Trophoblast cell (in vitro differentiated cells and primary cell): Measurements from ENCODE around the gene MEIKIN.

ENCODE experiments used
- DNase-seq, 2 donors: peaks; one replicate each; pipeline ENCODE4 v3.0.0-alpha.2; 2016
- H2AFZ ChIP-seq: 2 replicates; pipeline ENCODE4 v1.6.1; 2013; ENCODE audit warnings: low read length, moderate library complexity, mild to moderate bottlenecking; ENCODE audit not compliant: insufficient read depth, poor library complexity
- H2AK5ac ChIP-seq: 2 replicates; pipeline ENCODE4 v1.6.1; 2013; ENCODE audit warnings: mild to moderate bottlenecking, low read length
- H2BK120ac ChIP-seq: 2 replicates; pipeline ENCODE4 v1.6.1; 2013; ENCODE audit warnings: low read length, mild to moderate bottlenecking, moderate library complexity; ENCODE audit not compliant: insufficient read depth, poor library complexity
- H2BK12ac ChIP-seq: 2 replicates; pipeline ENCODE4 v1.6.1; 2013; ENCODE audit warnings: mild to moderate bottlenecking, low read length, moderate library complexity
- H2BK5ac ChIP-seq: 2 replicates; pipeline ENCODE4 v1.6.1; 2013; ENCODE audit warnings: low read length, low read depth, moderate library complexity, mild to moderate bottlenecking; ENCODE audit not compliant: poor library complexity
- H3K14ac ChIP-seq: 2 replicates; pipeline ENCODE4 v1.6.1; 2013; ENCODE audit warnings: mild to moderate bottlenecking, low read length
- H3K18ac ChIP-seq: 2 replicates; pipeline ENCODE4 v1.6.1; 2013; ENCODE audit warnings: mild to moderate bottlenecking, low read length
- H3K23ac ChIP-seq: 2 replicates; pipeline ENCODE4 v1.6.1; 2013; ENCODE audit warnings: low read length
- H3K27ac ChIP-seq: 2 replicates; pipeline ENCODE4 v1.5.1; 2013; ENCODE audit warnings: low read depth, mild to moderate bottlenecking, inconsistent platforms, low read length, moderate library complexity
- H3K27me3 ChIP-seq: 2 replicates; pipeline ENCODE4 v1.6.1; 2013; ENCODE audit warnings: inconsistent platforms, mild to moderate bottlenecking, low read length, moderate library complexity; ENCODE audit not compliant: insufficient read depth
- H3K36me3 ChIP-seq, 2 experiments: 1 replicate in 1 of 2; 2 replicates in 1 of 2; pipeline ENCODE4 v1.6.1; 2013; ENCODE audit warnings: low read length in 2 of 2, mild to moderate bottlenecking in 2 of 2, moderate library complexity in 1 of 2; ENCODE audit not compliant: insufficient read depth in 2 of 2, control insufficient read depth in 1 of 2
- H3K4ac ChIP-seq: 2 replicates; pipeline ENCODE4 v1.6.1; 2013; ENCODE audit warnings: low read depth, mild to moderate bottlenecking, low read length, moderate library complexity
- H3K4me1 ChIP-seq, 2 experiments: 1 replicate in 1 of 2; 2 replicates in 1 of 2; pipeline ENCODE4 v1.6.1; 2013; ENCODE audit warnings: low read length in 2 of 2, mild to moderate bottlenecking in 2 of 2, moderate library complexity in 1 of 2; ENCODE audit not compliant: insufficient read depth in 2 of 2, control insufficient read depth in 1 of 2
- H3K4me2 ChIP-seq: 2 replicates; pipeline ENCODE4 v1.6.1; 2013; ENCODE audit warnings: inconsistent platforms, mild to moderate bottlenecking, low read length, moderate library complexity
- H3K4me3 ChIP-seq: 2 replicates; pipeline ENCODE4 v1.5.1; 2013; ENCODE audit warnings: mild to moderate bottlenecking, low read depth, low read length, inconsistent platforms
- H3K79me1 ChIP-seq: one replicate; pipeline ENCODE4 v1.6.1; 2013; ENCODE audit warnings: low read length
- H3K79me2 ChIP-seq: 2 replicates; pipeline ENCODE4 v1.6.1; 2013; ENCODE audit warnings: low read length, mild to moderate bottlenecking; ENCODE audit not compliant: control insufficient read depth, insufficient read depth, poor library complexity
- H3K9ac ChIP-seq: 2 replicates; pipeline ENCODE4 v1.6.1; 2013; ENCODE audit warnings: mild to moderate bottlenecking, low read length
- H3K9me3 ChIP-seq: 2 replicates; pipeline ENCODE4 v1.6.1; 2013; ENCODE audit warnings: low read depth, mild to moderate bottlenecking, control low read depth, inconsistent platforms, low read length; ENCODE audit not compliant: insufficient read depth
- H4K12ac ChIP-seq: 2 replicates; pipeline ENCODE4 v1.6.1; 2013; ENCODE audit warnings: low read depth, mild to moderate bottlenecking, low read length, moderate library complexity
- H4K8ac ChIP-seq: 2 replicates; pipeline ENCODE4 v1.6.1; 2013; ENCODE audit warnings: low read depth, mild to moderate bottlenecking, low read length, moderate library complexity
- H4K91ac ChIP-seq: one replicate; pipeline ENCODE4 v1.6.1; 2013; ENCODE audit warnings: low read depth, mild to moderate bottlenecking, low read length, moderate library complexity
- WGBS: extraction: QIAGEN DNeasy Blood & Tissue Kit; methylation state at CpG from one replicate; pipeline ENCODE4 v1.1.7; 2013; ENCODE audit warnings: missing lambda C conversion rate; ENCODE audit not compliant: insufficient read length, insufficient coverage; ENCODE audit errors: extremely low coverage; 5-methylcytosine and 5-hydroxymethylcytosine counted together

MEIKIN gene

DNA sequence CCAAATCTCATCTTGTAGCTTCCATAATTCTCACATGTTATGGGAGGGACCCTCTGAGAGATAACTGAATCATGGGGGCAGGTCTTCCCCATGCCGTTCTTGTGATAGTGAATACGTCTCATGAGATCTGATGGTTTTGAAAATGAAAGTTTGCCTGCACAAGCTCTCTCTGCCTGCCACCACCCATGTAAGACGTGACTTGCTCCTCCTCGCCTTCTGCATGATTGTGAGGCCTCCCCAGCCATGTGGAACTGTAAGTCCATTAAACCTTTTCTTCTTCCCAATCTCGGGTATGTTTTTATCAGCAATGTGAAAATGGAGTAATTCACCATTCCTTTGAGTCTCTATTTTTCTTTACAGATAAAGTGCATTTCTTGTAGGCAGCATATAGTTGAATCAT, 81.8 kb downstream of the MEIKIN start:
- Histone ChIP-seq H2AFZ (no peak overlapping the region), H2BK5ac (no peak overlapping the region), H3K4ac (no peak overlapping the region), H3K4me3 (no peak overlapping the region), H2BK12ac (no peak overlapping the region), H3K79me1 (no peaks in the 10 kb centered on the region), H3K23ac (no peak overlapping the region), H3K4me2 (no peak overlapping the region), H4K12ac (no peak overlapping the region), H3K36me3 (no peaks in the 10 kb centered on the region), H3K14ac (no peak overlapping the region), H2AK5ac (no peak overlapping the region), H3K79me2 (no peaks in the 10 kb centered on the region), H3K9ac (no peak overlapping the region), H4K91ac (no peak overlapping the region), H3K27me3 (no peaks in the 10 kb centered on the region), H3K9me3 (peaks cover 9% of the 10 kb centered on the region), H2BK120ac (no peak overlapping the region), H3K4me1 (no peaks in the 10 kb centered on the region), H3K27ac (no peak overlapping the region), H4K8ac (no peak overlapping the region), H3K18ac (no peak overlapping the region)
- DNase-seq: no peak
- no CpG with 5 or more reads among the region's 5 CpGs for WGBS

DNA sequence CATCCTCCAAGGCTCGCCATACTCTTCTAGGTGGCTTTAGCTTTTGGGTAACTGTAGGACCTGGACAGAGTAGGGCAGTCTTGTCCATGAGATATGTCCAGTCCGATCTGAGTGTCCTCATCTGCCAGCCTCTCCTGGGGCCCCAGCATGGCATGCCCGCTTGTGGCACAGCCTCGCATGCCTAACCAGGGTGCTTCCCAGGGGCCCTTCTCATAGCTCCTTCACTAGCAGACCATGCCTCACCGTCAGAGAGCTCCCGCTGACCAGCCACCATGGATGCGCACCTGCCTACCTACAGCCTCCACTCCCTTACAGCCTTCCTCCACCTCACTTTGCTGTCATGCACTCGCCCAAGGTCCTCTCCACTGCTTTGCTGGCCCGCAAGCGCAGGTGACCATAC, 88.1 kb downstream of the MEIKIN start:
- H2AFZ ChIP-seq: no peak overlapping the region
- H3K36me3 ChIP-seq: no peaks in the 10 kb centered on the region
- H4K8ac ChIP-seq: no peak overlapping the region
- no peak overlapping the region for H4K12ac ChIP-seq
- H3K4me2 ChIP-seq: no peak overlapping the region
- no peaks in the 10 kb centered on the region for H3K79me1 ChIP-seq
- no peak overlapping the region for H2BK5ac ChIP-seq
- no peak overlapping the region for H3K9ac ChIP-seq
- H2BK120ac ChIP-seq: no peak overlapping the region
- no peaks in the 10 kb centered on the region for H3K27me3 ChIP-seq
- H3K79me2 ChIP-seq: no peaks in the 10 kb centered on the region
- H2BK12ac ChIP-seq: no peak overlapping the region
- H3K27ac ChIP-seq: no peak overlapping the region
- peak overlapping the region; percentile 32 for H3K4me3 ChIP-seq
- no peak overlapping the region for H4K91ac ChIP-seq
- no peak for DNase-seq
- no peak overlapping the region for H2AK5ac ChIP-seq
- H3K9me3 ChIP-seq: peaks cover 2% of the 10 kb centered on the region
- H3K23ac ChIP-seq: no peak overlapping the region
- H3K4ac ChIP-seq: no peak overlapping the region
- no peaks in the 10 kb centered on the region for H3K4me1 ChIP-seq
- WGBS: no CpG with 5 or more reads among the region's 10 CpGs
- no peak overlapping the region for H3K14ac ChIP-seq
- H3K18ac ChIP-seq: no peak overlapping the region

DNA sequence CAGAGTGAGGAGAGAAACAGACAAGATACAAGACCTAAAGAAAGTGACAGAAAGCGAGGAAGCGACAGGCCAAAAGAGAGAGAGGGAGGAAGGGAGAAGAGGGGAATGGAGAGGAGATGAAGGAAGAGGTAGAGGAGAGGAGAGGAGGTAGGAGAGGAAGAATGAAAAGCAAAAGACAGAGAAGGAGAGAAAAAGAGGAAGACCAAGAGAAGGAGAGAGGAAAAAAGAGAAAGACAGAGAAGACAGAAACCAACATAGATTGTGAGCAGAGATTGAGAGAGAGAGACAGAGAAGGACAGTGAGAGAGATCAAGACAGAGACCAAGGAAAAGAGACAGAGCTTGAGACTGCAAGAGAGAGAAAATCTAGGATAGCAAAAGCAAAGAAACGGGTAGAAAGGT, 90.0 kb downstream of the MEIKIN start:
- Histone ChIP-seq H3K4ac (no peak overlapping the region), H3K36me3 (no peaks in the 10 kb centered on the region), H3K79me2 (no peaks in the 10 kb centered on the region), H3K79me1 (no peaks in the 10 kb centered on the region), H2BK12ac (no peak overlapping the region), H2BK5ac (no peak overlapping the region), H2AFZ (no peak overlapping the region), H3K27ac (no peak overlapping the region), H3K27me3 (no peaks in the 10 kb centered on the region), H4K8ac (no peak overlapping the region), H3K4me1 (no peaks in the 10 kb centered on the region), H3K4me2 (no peak overlapping the region), H3K23ac (no peak overlapping the region), H3K9ac (no peak overlapping the region), H3K14ac (no peak overlapping the region), H3K18ac (no peak overlapping the region), H3K9me3 (peaks cover 2% of the 10 kb centered on the region), H3K4me3 (no peak overlapping the region), H4K91ac (no peak overlapping the region), H2BK120ac (no peak overlapping the region), H4K12ac (no peak overlapping the region), H2AK5ac (no peak overlapping the region)
- no peak for DNase-seq
- no CpG with 5 or more reads among the region's 3 CpGs for WGBS

DNA sequence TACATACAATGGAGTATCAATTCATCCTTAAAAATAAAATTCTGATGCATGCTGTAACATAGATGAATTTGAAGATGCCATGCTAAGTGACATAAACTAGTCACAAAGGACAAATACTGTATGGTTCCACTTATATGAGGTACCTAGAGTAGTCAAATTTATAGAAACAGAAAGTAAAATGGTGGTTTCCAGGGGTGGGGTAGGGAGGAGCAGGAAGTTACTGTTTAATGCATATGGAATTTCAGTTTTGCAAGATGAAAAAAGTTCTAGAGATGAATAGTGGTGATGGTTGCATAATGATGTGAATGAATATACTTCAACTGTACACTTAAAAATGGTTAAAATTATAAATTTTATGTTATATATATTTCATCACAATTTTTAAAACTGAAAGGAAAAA, 91.3 kb downstream of the MEIKIN start:
- H2AFZ ChIP-seq: no peak overlapping the region
- H4K8ac ChIP-seq: no peak overlapping the region
- no peak overlapping the region for H3K23ac ChIP-seq
- H2AK5ac ChIP-seq: no peak overlapping the region
- DNase-seq: no peak
- no peaks in the 10 kb centered on the region for H3K79me1 ChIP-seq
- no peaks in the 10 kb centered on the region for H3K4me1 ChIP-seq
- H3K4me3 ChIP-seq: no peak overlapping the region
- H3K27ac ChIP-seq: no peak overlapping the region
- no peaks in the 10 kb centered on the region for H3K27me3 ChIP-seq
- no peak overlapping the region for H4K91ac ChIP-seq
- peaks cover 2% of the 10 kb centered on the region for H3K9me3 ChIP-seq
- H2BK5ac ChIP-seq: no peak overlapping the region
- no peak overlapping the region for H3K9ac ChIP-seq
- no peaks in the 10 kb centered on the region for H3K36me3 ChIP-seq
- H2BK120ac ChIP-seq: no peak overlapping the region
- no peak overlapping the region for H3K18ac ChIP-seq
- H3K4me2 ChIP-seq: no peak overlapping the region
- no peak overlapping the region for H3K14ac ChIP-seq
- no peak overlapping the region for H2BK12ac ChIP-seq
- no peaks in the 10 kb centered on the region for H3K79me2 ChIP-seq
- H3K4ac ChIP-seq: no peak overlapping the region
- H4K12ac ChIP-seq: no peak overlapping the region

DNA sequence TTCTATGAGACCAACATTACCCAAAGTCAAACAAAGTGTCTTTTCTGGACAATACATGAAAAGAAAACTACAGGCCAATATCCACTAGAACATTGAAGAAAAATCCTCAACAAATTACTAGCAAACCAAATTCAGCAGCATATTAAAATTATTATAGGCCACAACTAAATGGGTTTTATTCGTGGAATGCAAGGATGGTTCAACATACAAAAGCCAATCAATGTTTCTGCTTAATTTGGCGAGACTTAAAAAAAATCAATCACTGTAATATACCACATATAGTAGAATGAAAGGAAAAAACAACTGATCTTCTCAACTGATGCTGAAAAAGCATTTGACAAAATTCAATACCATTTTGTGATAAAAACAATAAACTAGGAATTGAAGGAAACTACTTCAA, 96.8 kb downstream of the MEIKIN start:
- H2BK12ac ChIP-seq: no peak overlapping the region
- WGBS: no CpG with 5 or more reads among the region's 2 CpGs
- no peak overlapping the region for H4K8ac ChIP-seq
- no peak overlapping the region for H4K91ac ChIP-seq
- no peak overlapping the region for H2AK5ac ChIP-seq
- no peak overlapping the region for H3K27ac ChIP-seq
- no peak overlapping the region for H3K23ac ChIP-seq
- H3K4ac ChIP-seq: no peak overlapping the region
- H3K36me3 ChIP-seq: no peaks in the 10 kb centered on the region
- H4K12ac ChIP-seq: no peak overlapping the region
- no peak for DNase-seq
- H2BK5ac ChIP-seq: no peak overlapping the region
- no peaks in the 10 kb centered on the region for H3K79me2 ChIP-seq
- no peaks in the 10 kb centered on the region for H3K27me3 ChIP-seq
- no peak overlapping the region for H3K18ac ChIP-seq
- H3K4me1 ChIP-seq: no peaks in the 10 kb centered on the region
- H2AFZ ChIP-seq: no peak overlapping the region
- H3K9ac ChIP-seq: no peak overlapping the region
- no peaks in the 10 kb centered on the region for H3K79me1 ChIP-seq
- H3K9me3 ChIP-seq: peaks cover 2% of the 10 kb centered on the region
- no peak overlapping the region for H3K4me3 ChIP-seq
- H3K14ac ChIP-seq: no peak overlapping the region
- H3K4me2 ChIP-seq: no peak overlapping the region
- H2BK120ac ChIP-seq: no peak overlapping the region
